HG02852 (cell line): ENCODE results near the gene MFF.

ENCODE experiments used
- ATAC-seq: cut with Tn5 transposase; IDR thresholded peaks from one replicate; pipeline ENCODE4 v1.9.1; 2021; ENCODE audit warnings: mild to moderate bottlenecking, moderate library complexity; ENCODE audit not compliant: unreplicated experiment

MFF gene

GRCh38 chr2:227324995-227325838, at the start of gene MFF:
MFF (plus strand) TSS chr2:227325251; CDS start chr2:227330666, 5,415 bp downstream.
- peak; percentile 94 for ATAC-seq

GRCh38 chr2:227280895-227281294, 44.2 kb upstream of the MFF start:
- ATAC-seq = no peak

GRCh38 chr2:227285741-227286236, 39.3 kb upstream of the MFF start:
- ATAC-seq = no peak

- no peak for ATAC-seq
These were observed 37.3 kb upstream of the MFF start for GRCh38 chr2:227287771-227288170.

- no peak for ATAC-seq
These were observed 32.7 kb upstream of the MFF start for GRCh38 chr2:227292314-227292713.

GRCh38 chr2:227293531-227293930, 31.5 kb upstream of the MFF start:
- ATAC-seq = no peak

GRCh38 chr2:227295806-227296205, 29.2 kb upstream of the MFF start:
- ATAC-seq = no peak

GRCh38 chr2:227296671-227297405, 28.2 kb upstream of the MFF start:
- no peak for ATAC-seq

GRCh38 chr2:227301523-227301922, 23.5 kb upstream of the MFF start:
- no peak for ATAC-seq

GRCh38 chr2:227308784-227309183, 16.3 kb upstream of the MFF start:
- peak; percentile 90 for ATAC-seq

GRCh38 chr2:227310756-227311110, 14.3 kb upstream of the MFF start:
- no peak for ATAC-seq

- ATAC-seq = no peak
These were observed 13.1 kb upstream of the MFF start for GRCh38 chr2:227311861-227312506.

GRCh38 chr2:227312579-227312978, 12.5 kb upstream of the MFF start:
- ATAC-seq = no peak

GRCh38 chr2:227313310-227313709, 11.7 kb upstream of the MFF start:
- ATAC-seq = no peak

GRCh38 chr2:227317834-227318233, 7.2 kb upstream of the MFF start:
- no peak for ATAC-seq

- no peak for ATAC-seq
These were observed 4.6 kb upstream of the MFF start for GRCh38 chr2:227320305-227321094.

- no peak for ATAC-seq
These were observed 2.4 kb upstream of the MFF start for GRCh38 chr2:227322530-227323205.

- no peak for ATAC-seq
These were observed 1.2 kb upstream of the MFF start for GRCh38 chr2:227323818-227324217.

- ATAC-seq = no peak
These were observed 433 bp upstream of the MFF start for GRCh38 chr2:227324642-227324994.

- no peak for ATAC-seq
These were observed 766 bp downstream of the MFF start for GRCh38 chr2:227325839-227326195.
